SHP77 (cell line): ENCODE data around the gene KRT31.
"Not testable (repeated sequence)": the region's sequence is repeated elsewhere in the genome, so short reads cannot be mapped to it uniquely, and the experiment has no call there.

Experiments used
- DNase-seq, 2 experiments: peaks; one replicate each; lab custom pipeline; 2025; lab: John Stamatoyannopoulos, UW

The KRT31 gene

GRCh38 chr17:41417576-41418015 is 20.2 kb upstream of the KRT31 start:
- DNase-seq = no peak

GRCh38 chr17:41417127-41417526 is 19.7 kb upstream of the KRT31 start:
- no peak for DNase-seq

GRCh38 chr17:41416479-41416878 is 19.1 kb upstream of the KRT31 start:
- no peak for DNase-seq

DNA sequence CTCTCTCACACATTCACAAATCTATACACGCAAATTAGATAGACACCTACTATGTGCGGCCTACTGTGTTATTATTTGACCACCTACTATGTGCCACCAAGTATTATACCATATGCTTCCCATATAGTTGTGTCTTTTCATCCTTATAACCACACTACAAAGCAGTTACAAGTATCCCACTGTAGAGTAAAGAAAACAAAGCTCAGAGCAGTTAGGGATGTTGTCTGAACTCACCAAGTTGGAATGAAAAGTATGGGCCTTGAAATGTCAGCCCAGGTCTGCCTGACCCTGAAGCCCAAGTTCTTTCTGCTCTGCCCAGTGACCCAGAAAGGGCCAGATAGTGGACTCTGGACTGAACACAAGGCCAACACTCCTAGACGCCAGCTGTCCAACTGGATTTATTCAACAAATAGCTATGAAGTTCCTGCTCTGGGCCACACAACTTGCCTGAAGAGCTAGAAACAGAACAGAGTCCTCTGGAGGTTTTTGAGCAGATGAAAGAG is 18.5 kb upstream of the KRT31 start:
- DNase-seq = no peak

DNA sequence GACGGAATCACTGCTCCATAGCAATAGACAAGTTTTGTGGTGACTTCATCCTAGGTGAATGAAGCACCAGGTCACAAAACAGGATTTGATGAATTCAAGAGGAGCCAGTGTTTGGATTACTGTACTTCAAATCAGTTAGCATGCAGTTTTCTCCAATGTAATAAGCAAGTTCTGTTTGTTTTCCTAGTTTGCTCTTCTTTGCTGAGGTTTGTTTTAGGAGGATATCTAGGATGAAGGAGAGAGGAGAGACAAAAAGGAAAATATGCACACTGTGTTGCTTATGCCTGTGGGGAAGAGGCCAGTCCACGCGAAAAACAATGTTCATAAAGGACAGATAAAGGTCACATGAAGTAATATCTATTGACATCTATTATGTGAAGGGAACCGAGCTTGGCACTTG is 18.0 kb upstream of the KRT31 start:
- DNase-seq = no peak

- no peak for DNase-seq
These were observed 16.6 kb upstream of the KRT31 start for GRCh38 chr17:41413982-41414381.

DNA sequence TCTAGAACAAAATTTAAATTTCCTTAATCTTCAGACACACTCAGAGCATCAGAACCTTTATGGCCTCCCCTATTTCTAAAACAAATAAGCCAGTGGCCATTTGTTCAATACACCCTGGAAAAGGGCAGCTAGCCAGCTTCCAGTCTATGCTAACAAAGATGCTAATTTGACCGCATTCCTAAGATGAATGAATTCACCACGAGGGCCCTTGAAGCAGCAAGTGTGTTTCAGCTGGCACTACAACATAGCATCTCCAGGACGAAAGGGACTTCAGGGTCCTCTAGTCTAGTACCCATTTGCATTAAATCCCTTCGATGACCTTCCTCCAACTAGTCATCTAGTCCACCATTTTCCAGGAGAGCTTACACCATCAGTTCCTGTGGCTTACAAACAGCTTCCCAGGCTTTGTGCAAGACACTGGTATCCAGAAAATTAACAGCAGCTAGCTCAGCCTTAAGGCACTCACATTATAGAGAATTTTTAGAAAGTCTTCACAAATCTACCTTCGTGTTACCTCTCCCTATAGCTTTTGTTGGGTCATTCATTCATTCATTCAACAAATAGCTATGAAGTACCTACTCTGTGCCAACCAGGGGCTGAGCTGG is 16.0 kb upstream of the KRT31 start:
- no peak for DNase-seq

DNA sequence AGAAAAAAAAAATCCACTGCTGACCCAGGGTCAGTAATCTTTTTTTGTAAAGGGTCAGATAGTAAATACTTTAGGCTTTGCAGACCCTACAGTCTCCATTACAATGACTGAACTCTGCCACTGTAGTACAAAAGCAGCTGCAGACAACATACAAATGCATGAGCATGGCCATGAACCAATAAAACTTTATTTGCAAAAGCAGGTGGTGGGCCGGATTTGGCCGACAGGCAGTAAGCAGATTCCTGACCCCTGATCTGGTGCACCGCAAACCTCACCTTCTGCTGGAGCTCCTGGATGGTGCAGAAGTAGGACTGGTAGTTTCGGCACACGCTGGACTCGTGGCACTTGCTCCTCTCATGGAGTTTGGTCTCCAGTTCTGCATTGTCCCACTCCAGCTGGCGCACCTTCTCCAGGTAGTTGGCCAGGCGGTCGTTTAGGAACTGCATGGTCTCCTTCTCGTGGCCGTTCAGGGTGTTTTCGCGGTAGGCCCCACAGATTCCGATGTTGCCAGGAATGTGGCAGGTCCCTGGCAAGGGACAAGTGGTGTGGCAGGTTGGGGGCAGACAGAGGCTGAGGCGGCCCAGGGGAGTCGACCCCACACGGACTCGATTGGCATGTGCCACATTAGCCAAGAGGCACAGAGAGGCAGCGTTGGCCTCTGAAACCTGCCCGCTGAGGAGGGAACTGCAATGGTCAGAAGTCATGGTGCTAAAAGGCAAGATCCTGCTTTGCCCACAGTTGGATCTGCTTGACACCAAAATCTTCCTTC is 13.8 kb upstream of the KRT31 start:
- no peak for DNase-seq

GRCh38 chr17:41407226-41407625 is 9.8 kb upstream of the KRT31 start:
- DNase-seq = no peak

- DNase-seq = no peak
These were observed 8.8 kb upstream of the KRT31 start for GRCh38 chr17:41406205-41406604.

GRCh38 chr17:41404024-41404671 is 6.7 kb upstream of the KRT31 start:
- DNase-seq = no peak

DNA sequence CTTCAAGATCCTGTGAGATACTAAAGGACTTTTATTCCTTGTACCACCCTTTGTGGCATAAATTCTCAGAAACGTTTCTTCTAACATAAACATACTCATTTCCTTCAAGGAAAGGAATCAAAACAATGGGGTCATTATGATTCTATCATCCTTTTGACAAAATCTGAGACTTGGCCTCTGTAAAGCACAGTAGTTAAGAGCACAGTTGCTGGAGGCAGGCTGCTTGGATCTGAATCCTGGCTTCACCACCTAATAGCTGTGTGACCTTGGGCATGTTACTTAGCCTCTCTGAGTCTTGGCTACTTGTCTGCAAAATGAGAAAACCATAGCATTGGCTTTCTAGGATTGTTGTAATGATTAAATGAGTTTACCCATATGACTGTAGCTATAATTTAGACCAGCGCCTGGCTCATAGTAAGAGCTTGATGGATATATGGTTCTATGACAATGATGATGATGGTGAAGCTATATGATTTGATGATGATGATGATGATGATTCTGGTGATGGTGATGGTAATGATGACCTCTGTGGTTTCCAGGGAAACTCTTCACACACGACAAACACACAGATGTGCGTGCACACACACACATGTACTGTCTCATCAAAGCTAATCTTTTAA is 6.1 kb upstream of the KRT31 start:
- no peak for DNase-seq

GRCh38 chr17:41402161-41402560 is 4.8 kb upstream of the KRT31 start:
- DNase-seq = no peak

DNA sequence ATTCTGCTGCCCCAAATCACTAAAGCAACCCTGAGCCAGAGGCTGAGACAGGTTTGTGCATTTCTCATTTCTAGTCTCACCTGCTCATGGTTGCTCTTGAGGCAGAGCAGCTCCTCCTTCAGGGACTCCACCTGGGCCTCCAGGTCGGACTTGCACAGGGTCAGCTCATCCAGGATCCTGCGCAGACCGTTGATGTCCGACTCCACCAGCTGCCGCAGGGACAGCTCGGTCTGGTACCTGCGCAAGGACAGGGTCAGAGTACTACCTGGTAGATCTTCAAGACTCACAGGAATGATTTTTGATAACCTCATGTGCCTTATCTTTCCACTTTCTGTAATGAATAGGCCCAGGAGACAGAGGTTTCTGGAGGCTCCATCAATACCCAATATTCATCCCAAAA is 1.1 kb downstream of the KRT31 start:
- DNase-seq = no peak

DNA sequence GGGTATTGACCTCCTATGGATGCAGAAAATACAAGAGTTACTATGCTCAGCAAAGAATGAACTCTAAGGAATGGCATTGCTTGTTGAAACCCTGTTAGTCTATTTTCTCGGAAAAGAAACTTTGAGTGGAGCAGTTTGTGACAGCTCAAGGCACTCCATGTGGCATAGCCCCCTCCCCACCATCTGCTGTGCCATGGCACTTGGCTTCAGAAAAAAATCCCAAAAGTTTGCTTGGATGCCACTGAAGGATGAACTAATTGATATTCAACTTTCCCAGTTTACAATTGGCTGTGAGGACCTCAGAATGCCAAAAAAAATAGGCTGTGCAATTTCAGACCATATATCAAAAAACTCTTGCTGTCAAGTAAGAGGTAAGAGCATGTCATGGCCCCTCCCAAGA is 1.8 kb downstream of the KRT31 start:
- no peak for DNase-seq

GRCh38 chr17:41395044-41395443 is 2.4 kb downstream of the KRT31 start:
- DNase-seq = not testable (repeated sequence)

- DNase-seq = no peak
These were observed 3.0 kb downstream of the KRT31 start for GRCh38 chr17:41394254-41394996.

GRCh38 chr17:41393826-41394225 is 3.6 kb downstream of the KRT31 start:
- DNase-seq = no peak

DNA sequence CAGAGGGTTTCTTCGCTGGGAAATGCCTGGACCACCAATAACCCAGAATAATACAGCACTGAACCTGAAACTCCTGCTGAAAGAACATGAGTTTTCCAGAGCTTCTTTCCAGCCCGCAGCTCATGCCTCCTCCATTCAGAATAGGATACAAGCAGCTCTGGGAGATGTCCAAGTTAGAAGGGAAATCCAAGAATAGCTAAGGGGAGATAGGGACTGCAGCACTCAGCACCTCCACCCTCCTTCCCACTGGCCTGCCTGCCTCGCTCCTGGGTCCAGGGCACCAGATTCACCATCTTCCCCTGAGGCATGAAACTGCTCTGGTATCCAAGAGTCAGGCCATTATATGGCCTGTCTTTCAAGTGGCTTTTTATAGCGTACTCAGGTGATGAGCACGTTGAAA is 4.1 kb downstream of the KRT31 start:
- no peak for DNase-seq

DNA sequence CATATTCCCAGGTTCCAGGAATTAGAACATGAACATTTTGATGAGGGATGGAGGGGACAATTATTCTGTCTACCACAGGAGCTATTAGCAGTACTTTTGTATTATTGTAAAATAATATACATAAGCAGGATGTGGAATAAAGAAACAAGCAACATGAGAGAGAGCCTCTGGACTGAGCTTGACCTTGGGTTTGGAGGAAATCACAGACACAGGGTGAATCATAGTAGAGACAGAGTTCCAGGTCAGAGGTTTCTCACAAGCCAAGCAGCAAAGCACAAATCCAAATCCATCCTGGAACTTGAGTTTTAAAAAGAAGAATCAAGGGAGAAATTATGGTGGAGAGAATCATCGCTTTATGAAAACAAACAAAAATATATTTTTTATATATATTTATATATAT is 5.1 kb downstream of the KRT31 start:
- DNase-seq = no peak

- DNase-seq = no peak
These were observed 5.9 kb downstream of the KRT31 start for GRCh38 chr17:41391535-41391934.

- no peak for DNase-seq
These were observed 6.9 kb downstream of the KRT31 start for GRCh38 chr17:41390411-41390938.
